ENCODE measurements around the gene CFAP57.

DNA sequence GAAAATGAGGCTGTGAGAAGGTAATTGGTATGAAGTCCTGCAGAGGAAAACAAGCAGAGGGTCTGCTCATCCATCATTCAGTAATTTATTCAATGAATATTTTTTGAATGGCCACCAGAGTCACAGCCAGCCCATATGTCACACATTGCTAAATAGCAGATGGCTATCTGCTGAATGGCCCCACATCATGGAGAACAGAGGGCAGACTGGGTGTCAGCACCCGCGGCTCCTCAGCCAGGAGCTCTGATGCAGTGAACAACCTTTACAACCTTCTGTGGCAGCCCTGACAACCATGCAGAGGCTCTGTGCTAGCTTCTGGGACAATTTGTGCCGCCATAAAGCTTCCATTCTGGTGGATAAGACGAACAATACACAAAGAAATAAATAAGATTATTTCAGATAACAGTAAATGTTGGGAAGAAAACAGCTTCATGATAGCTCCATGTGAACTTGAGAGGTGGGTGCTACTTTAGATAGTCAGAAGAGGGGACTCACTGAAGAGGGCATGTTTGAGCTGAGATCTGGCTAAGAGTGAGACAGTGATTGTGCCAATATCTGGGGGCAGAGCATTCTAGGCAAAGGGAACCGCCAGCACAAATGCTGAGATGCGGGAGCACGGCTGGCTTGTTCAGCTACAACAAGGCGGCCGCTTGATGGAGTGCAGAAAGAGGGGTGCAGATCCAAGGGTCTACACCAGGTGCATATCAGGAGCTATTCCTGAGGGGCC, 116.1 kb downstream of the CFAP57 start:
- TF ChIP-seq, protein P1, sequence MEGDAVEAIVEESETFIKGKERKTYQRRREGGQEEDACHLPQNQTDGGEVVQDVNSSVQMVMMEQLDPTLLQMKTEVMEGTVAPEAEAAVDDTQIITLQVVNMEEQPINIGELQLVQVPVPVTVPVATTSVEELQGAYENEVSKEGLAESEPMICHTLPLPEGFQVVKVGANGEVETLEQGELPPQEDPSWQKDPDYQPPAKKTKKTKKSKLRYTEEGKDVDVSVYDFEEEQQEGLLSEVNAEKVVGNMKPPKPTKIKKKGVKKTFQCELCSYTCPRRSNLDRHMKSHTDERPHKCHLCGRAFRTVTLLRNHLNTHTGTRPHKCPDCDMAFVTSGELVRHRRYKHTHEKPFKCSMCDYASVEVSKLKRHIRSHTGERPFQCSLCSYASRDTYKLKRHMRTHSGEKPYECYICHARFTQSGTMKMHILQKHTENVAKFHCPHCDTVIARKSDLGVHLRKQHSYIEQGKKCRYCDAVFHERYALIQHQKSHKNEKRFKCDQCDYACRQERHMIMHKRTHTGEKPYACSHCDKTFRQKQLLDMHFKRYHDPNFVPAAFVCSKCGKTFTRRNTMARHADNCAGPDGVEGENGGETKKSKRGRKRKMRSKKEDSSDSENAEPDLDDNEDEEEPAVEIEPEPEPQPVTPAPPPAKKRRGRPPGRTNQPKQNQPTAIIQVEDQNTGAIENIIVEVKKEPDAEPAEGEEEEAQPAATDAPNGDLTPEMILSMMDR (IDR thresholded peaks at IDR 0.05), result no peak
- no peak for TF ChIP-seq EZH2 (IDR thresholded peaks at IDR 0.05; ENCODE audit: borderline replicate concordance, insufficient read depth, low read depth, low read length, poor library complexity, severe bottlenecking)
